K562 (cell line): ENCODE data around the gene DUOX2. TPM values are rescaled to one million over a fixed set of nuclear protein-coding genes. Genes with fewer than 3 reads are reported as not detected.

Experiments
- BRD4 ChIP-seq: fragments of 200-600 bp; sonication (generic); IDR thresholded peaks from 2 replicates; pipeline ENCODE4 v1.6.1; 2017; ENCODE audit warnings: inconsistent platforms
- HSF4 ChIP-seq: fragments of 250-450 bp; sonication (Bioruptor Pico); IDR thresholded peaks from 2 replicates; pipeline ENCODE4 v2.1.2; 2022; ENCODE audit warnings: mild to moderate bottlenecking, moderate library complexity, borderline replicate concordance
- L3MBTL2 ChIP-seq: fragments of 450-650 bp; IDR thresholded peaks from 2 replicates; pipeline ENCODE4 v1.6.1; 2016; ENCODE audit warnings: mild to moderate bottlenecking, moderate library complexity
- MCM2 ChIP-seq: fragments of 450-650 bp; IDR thresholded peaks from 2 replicates; pipeline ENCODE4 v1.6.1; 2017; ENCODE audit warnings: low read depth, mild to moderate bottlenecking
- MEF2D ChIP-seq: conservative IDR thresholded peaks from 2 replicates; pipeline ENCODE4 v1.6.1; 2016; ENCODE audit warnings: low read depth, missing genetic modification characterization, missing compliant biosample characterization
- NCOA4 ChIP-seq: fragments of 450-650 bp; IDR thresholded peaks from 2 replicates; pipeline ENCODE4 v1.6.1; 2018; ENCODE audit warnings: mild to moderate bottlenecking; ENCODE audit not compliant: partially characterized antibody
- PRDM10 ChIP-seq: fragments of 450-650 bp; IDR thresholded peaks from 2 replicates; pipeline ENCODE4 v1.6.1; 2018; ENCODE audit not compliant: partially characterized antibody
- REST ChIP-seq, 2 experiments: fragments of 450-650 bp; formaldehyde crosslinking in 1 of 2; IDR thresholded peaks; 2 replicates each; pipeline versions ENCODE4 v1.4.0 to v1.6.1; 2014 to 2020; ENCODE audit warnings: mild to moderate bottlenecking in 2 of 2, borderline replicate concordance in 1 of 2, low read depth in 1 of 2
- RFX5 ChIP-seq: IDR thresholded peaks from 2 replicates; pipeline ENCODE4 v1.6.1; 2011; ENCODE audit warnings: low read depth, mild to moderate bottlenecking, improper control_type of control experiment, low read length
- SETDB1 ChIP-seq: IDR thresholded peaks from one replicate; pipeline ENCODE4 v1.6.1; 2012; ENCODE audit warnings: low read length, control low read depth, inconsistent platforms
- SMAD4 ChIP-seq: fragments of 250-450 bp; sonication (Bioruptor Pico); conservative IDR thresholded peaks from 2 replicates; pipeline ENCODE4 v1.8.0; 2021; ENCODE audit warnings: inconsistent platforms, mild to moderate bottlenecking, moderate library complexity
- SOX6 ChIP-seq: fragments of 450-650 bp; IDR thresholded peaks from 2 replicates; pipeline ENCODE4 v1.6.1; 2014; ENCODE audit warnings: mild to moderate bottlenecking
- TARDBP ChIP-seq: fragments of 450-650 bp; IDR thresholded peaks from 2 replicates; pipeline ENCODE4 v1.6.1; 2016
- TEAD4 ChIP-seq, 2 experiments: sonication (generic) in 1 of 2; formaldehyde crosslinking in 1 of 2; IDR thresholded peaks; 2 replicates each; pipeline versions ENCODE4 v1.6.1 to v1.8.0; 2012 to 2022; ENCODE audit warnings: borderline replicate concordance in 1 of 2, inconsistent platforms in 1 of 2, low read length in 1 of 2, mild to moderate bottlenecking in 1 of 2, missing genetic modification reagents in 1 of 2
- XRCC5 ChIP-seq: fragments of 200-400 bp; formaldehyde crosslinking; IDR thresholded peaks from 2 replicates; pipeline ENCODE4 v1.6.1; 2017; ENCODE audit warnings: low read depth, mild to moderate bottlenecking, low read length
- ZEB2 ChIP-seq: fragments of 450-650 bp; IDR thresholded peaks from 2 replicates; pipeline ENCODE4 v1.6.1; 2016
- ZNF133 ChIP-seq: fragments of 250-450 bp; sonication (Bioruptor Pico); IDR thresholded peaks from 2 replicates; pipeline ENCODE4 v1.4.0; 2020; ENCODE audit warnings: mild to moderate bottlenecking
- ZNF146 ChIP-seq: IDR thresholded peaks from one replicate; pipeline ENCODE4 v1.6.1; 2018; ENCODE audit warnings: missing compliant biosample characterization; ENCODE audit not compliant: unreplicated experiment
- ZNF212 ChIP-seq: fragments of 450-650 bp; formaldehyde crosslinking; IDR thresholded peaks from 2 replicates; pipeline ENCODE4 v1.4.0; 2020; ENCODE audit warnings: mild to moderate bottlenecking
- polyA plus RNA-seq, 8 experiments: library from polyadenylated mRNA; depleted of rRNA in 4 of 8; stranded (reverse) in 5 of 8; unstranded in 3 of 8; fragments of >200 nt; fragmentation: Nextera tagmentation in 2 of 8; fragmentation: Illumina TruSeq in 1 of 8; extraction: Ambion mirVana in 2 of 8; extraction: Trizol in 1 of 8; gene quantifications; 2 replicates each; pipeline versions ENCODE4 v1.2.1 to v1.2.3, GENCODE V29; 2011 to 2014; ENCODE audit warnings: inconsistent platforms in 1 of 8, missing spikeins in 1 of 8
- total RNA-seq, 7 experiments: library from RNA; depleted of rRNA in 6 of 7; stranded (reverse); fragments of >200 nt in 6 of 7; fragmentation: Illumina TruSeq in 2 of 7; extraction: Trizol in 2 of 7; gene quantifications; 2 replicates each; pipeline versions ENCODE4 v1.2.1 to v1.2.3, GENCODE V29; 2011 to 2021; ENCODE audit warnings: low replicate concordance in 1 of 7

Gene DUOX2
- total and polyA plus RNA-seq, 9 of the 15 experiments (the other 6 are each of a cell fraction or from before 2014, with no cell fraction given) = 0.01 to 0.03 (median 0.02) TPM; not detected in 6

GRCh38 chr15:45118131-45118588 is 4.2 kb upstream of the DUOX2 start (continued):
- TF ChIP-seq REST (IDR thresholded peaks at IDR 0.05; ENCODE audit: borderline replicate concordance) (peak; percentile 94), REST (CRISPR knock-in tag; IDR thresholded peaks at IDR 0.05; ENCODE audit: low read depth) (no peak), NCOA4 (no peak), TEAD4 (IDR thresholded peaks at IDR 0.05; ENCODE audit: low read length) (no peak), TEAD4 (CRISPR knock-in tag; IDR thresholded peaks at IDR 0.05; ENCODE audit: borderline replicate concordance) (no peak), PRDM10 (peak; percentile 6), MEF2D (0 out of 2 replicates have a peak, but pooled peaks have one; percentile 28), HSF4 (CRISPR knock-in tag) (no peak), XRCC5 (peak; percentile 98), ZNF146 (CRISPR knock-in tag) (no peak), BRD4 (no peak), RFX5 (no peak), L3MBTL2 (peak; percentile 73; the same call in 1 of the 2 replicates), SETDB1 (no peak), ZNF133 (no peak), TARDBP (no peak), ZEB2 (no peak), MCM2 (no peak), SOX6 (peak; percentile 62; the same call in 1 of the 2 replicates), SMAD4 (CRISPR knock-in tag) (0 out of 2 replicates have a peak, but pooled peaks have one; percentile 24), ZNF212 (CRISPR knock-in tag) (no peak)
